K562 (cell line): ENCODE results near the gene CYP46A1. TPM values are rescaled to one million over a fixed set of nuclear protein-coding genes. Genes with fewer than 3 reads are reported as not detected.

Source experiments
- BHLHE40 ChIP-seq: IDR thresholded peaks from 2 replicates; pipeline ENCODE4 v1.6.1; 2011; ENCODE audit warnings: low read length, improper control_type of control experiment
- CREM ChIP-seq: IDR thresholded peaks from 2 replicates; pipeline ENCODE4 v1.6.1; 2014; ENCODE audit warnings: antibody characterized with exemption, low read depth
- CTCF ChIP-seq, 3 experiments: IDR thresholded peaks in 2 of 3; conservative IDR thresholded peaks in 1 of 3; 2 replicates each; pipeline ENCODE4 v1.5.1; 2011 to 2012; ENCODE audit warnings: low read length in 3 of 3, mild to moderate bottlenecking in 3 of 3, control low read depth in 2 of 3, improper control_type of control experiment in 1 of 3, inconsistent platforms in 1 of 3, low read depth in 1 of 3, mixed read lengths in 1 of 3, moderate library complexity in 1 of 3; ENCODE audit not compliant: insufficient read depth in 2 of 3
- ELF2 ChIP-seq: fragments of 250-450 bp; sonication (Bioruptor Pico); IDR thresholded peaks from 2 replicates; pipeline ENCODE4 v1.5.0; 2021; ENCODE audit warnings: mild to moderate bottlenecking
- ETV6 ChIP-seq, 3 experiments: fragments of 150-350 bp in 1 of 3; sonication (generic) in 1 of 3; formaldehyde crosslinking in 1 of 3; IDR thresholded peaks; 2 replicates each; pipeline versions ENCODE4 v1.6.1 to v1.8.0; 2014 to 2022; ENCODE audit warnings: borderline replicate concordance in 2 of 3, low read depth in 2 of 3, antibody characterized with exemption in 1 of 3, low read length in 1 of 3, mild to moderate bottlenecking in 1 of 3, missing genetic modification reagents in 1 of 3
- EZH2 ChIP-seq: IDR thresholded peaks from 2 replicates; pipeline ENCODE4 v1.6.1; 2012; ENCODE audit warnings: low read depth, mild to moderate bottlenecking, inconsistent platforms, low read length, borderline replicate concordance
- GATAD2A ChIP-seq: fragments of 450-650 bp; IDR thresholded peaks from 2 replicates; pipeline ENCODE4 v1.6.1; 2017
- GTF2E2 ChIP-seq: fragments of 200-800 bp; sonication (Bioruptor generic); IDR thresholded peaks from 2 replicates; pipeline ENCODE4 v1.6.1; 2016; ENCODE audit warnings: missing genetic modification characterization, missing compliant biosample characterization
- PRDM10 ChIP-seq: fragments of 450-650 bp; IDR thresholded peaks from 2 replicates; pipeline ENCODE4 v1.6.1; 2018; ENCODE audit not compliant: partially characterized antibody
- RB1 ChIP-seq: fragments of 450-650 bp; IDR thresholded peaks from 2 replicates; pipeline ENCODE4 v1.6.1; 2017; ENCODE audit warnings: low read depth, mild to moderate bottlenecking
- SAFB2 ChIP-seq: fragments of 200-400 bp; formaldehyde crosslinking; IDR thresholded peaks from 2 replicates; pipeline ENCODE4 v1.6.1; 2018; ENCODE audit warnings: borderline replicate concordance, low read length, low read depth, moderate library complexity; ENCODE audit not compliant: severe bottlenecking
- SP1 ChIP-seq: sonication (generic); formaldehyde crosslinking; IDR thresholded peaks from 2 replicates; pipeline ENCODE4 v1.8.1; 2022; ENCODE audit warnings: mild to moderate bottlenecking, missing genetic modification reagents
- ZBTB17 ChIP-seq: fragments of 450-650 bp; formaldehyde crosslinking; IDR thresholded peaks from 2 replicates; pipeline ENCODE4 v1.4.0; 2020; ENCODE audit warnings: mild to moderate bottlenecking
- ZBTB7A ChIP-seq: IDR thresholded peaks from 2 replicates; pipeline ENCODE4 v1.6.1; 2011; ENCODE audit warnings: low read depth, mild to moderate bottlenecking, low read length, moderate library complexity, borderline replicate concordance; ENCODE audit not compliant: control insufficient read depth
- ZC3H4 ChIP-seq: sonication (generic); formaldehyde crosslinking; IDR thresholded peaks from 2 replicates; pipeline ENCODE4 v1.9.0; 2021; ENCODE audit warnings: missing genetic modification reagents, borderline replicate concordance
- ZNF143 ChIP-seq: sonication (generic); formaldehyde crosslinking; IDR thresholded peaks from 2 replicates; pipeline ENCODE4 v1.9.0; 2022; ENCODE audit warnings: mild to moderate bottlenecking, missing genetic modification reagents
- ZNF282 ChIP-seq: sonication (generic); formaldehyde crosslinking; IDR thresholded peaks from 2 replicates; pipeline ENCODE4 v1.8.1; 2023; ENCODE audit warnings: missing genetic modification reagents
- ZNF589 ChIP-seq: fragments of 200-800 bp; sonication (Bioruptor generic); IDR thresholded peaks from 2 replicates; pipeline ENCODE4 v1.6.1; 2016; ENCODE audit warnings: low read depth, missing genetic modification characterization, missing compliant biosample characterization
- polyA plus RNA-seq, 8 experiments: library from polyadenylated mRNA; depleted of rRNA in 4 of 8; stranded (reverse) in 5 of 8; unstranded in 3 of 8; fragments of >200 nt; fragmentation: Nextera tagmentation in 2 of 8; fragmentation: Illumina TruSeq in 1 of 8; extraction: Ambion mirVana in 2 of 8; extraction: Trizol in 1 of 8; gene quantifications; 2 replicates each; pipeline versions ENCODE4 v1.2.1 to v1.2.3, GENCODE V29; 2011 to 2014; ENCODE audit warnings: inconsistent platforms in 1 of 8, missing spikeins in 1 of 8
- total RNA-seq, 7 experiments: library from RNA; depleted of rRNA in 6 of 7; stranded (reverse); fragments of >200 nt in 6 of 7; fragmentation: Illumina TruSeq in 2 of 7; extraction: Trizol in 2 of 7; gene quantifications; 2 replicates each; pipeline versions ENCODE4 v1.2.1 to v1.2.3, GENCODE V29; 2011 to 2021; ENCODE audit warnings: low replicate concordance in 1 of 7
- TF ChIP-seq, protein P1 (sequence below): sonication (generic); formaldehyde crosslinking; IDR thresholded peaks from 2 replicates; pipeline ENCODE4 v1.8.1; 2023; ENCODE audit warnings: mild to moderate bottlenecking, missing genetic modification reagents

CYP46A1 gene
- total and polyA plus RNA-seq, 9 of the 15 experiments (the other 6 are each of a cell fraction or from before 2014, with no cell fraction given), result not detected

- TF ChIP-seq ZNF589 (CRISPR knock-in tag) (no peak), ETV6 (IDR thresholded peaks at IDR 0.05; ENCODE audit: borderline replicate concordance in 1 of 2, low read depth in 2 of 2, low read length in 1 of 2) (no peak), ETV6 (CRISPR knock-in tag; IDR thresholded peaks at IDR 0.05; ENCODE audit: borderline replicate concordance) (no peak), ZBTB17 (CRISPR knock-in tag) (no peak), SP1 (CRISPR knock-in tag) (peak; percentile 34; the same call in 1 of the 2 replicates), CTCF (IDR thresholded peaks at IDR 0.05 in 2 of 3, conservative IDR thresholded peaks at IDR 0.05 in 1 of 3; ENCODE audit: insufficient read depth in 2 of 3, low read depth in 1 of 3, low read length in 3 of 3) (peak; percentile 73 to 86 (median 76)), GATAD2A (peak; percentile 36; the same call in 1 of the 2 replicates), BHLHE40 (0 out of 2 replicates have a peak, but pooled peaks have one; percentile 4), ELF2 (CRISPR knock-in tag) (no peak), GTF2E2 (0 out of 2 replicates have a peak, but pooled peaks have one; percentile 47), ZC3H4 (CRISPR knock-in tag) (no peak), ZNF143 (CRISPR knock-in tag) (no peak), CREM (peak; percentile 35; the same call in 1 of the 2 replicates), EZH2 (no peak), ZNF282 (no peak), PRDM10 (peak; percentile 6), RB1 (peak; percentile 42; the same call in 1 of the 2 replicates), SAFB2 (no peak), ZBTB7A (peak; percentile 41; the same call in 1 of the 2 replicates)
- TF ChIP-seq, protein P1, sequence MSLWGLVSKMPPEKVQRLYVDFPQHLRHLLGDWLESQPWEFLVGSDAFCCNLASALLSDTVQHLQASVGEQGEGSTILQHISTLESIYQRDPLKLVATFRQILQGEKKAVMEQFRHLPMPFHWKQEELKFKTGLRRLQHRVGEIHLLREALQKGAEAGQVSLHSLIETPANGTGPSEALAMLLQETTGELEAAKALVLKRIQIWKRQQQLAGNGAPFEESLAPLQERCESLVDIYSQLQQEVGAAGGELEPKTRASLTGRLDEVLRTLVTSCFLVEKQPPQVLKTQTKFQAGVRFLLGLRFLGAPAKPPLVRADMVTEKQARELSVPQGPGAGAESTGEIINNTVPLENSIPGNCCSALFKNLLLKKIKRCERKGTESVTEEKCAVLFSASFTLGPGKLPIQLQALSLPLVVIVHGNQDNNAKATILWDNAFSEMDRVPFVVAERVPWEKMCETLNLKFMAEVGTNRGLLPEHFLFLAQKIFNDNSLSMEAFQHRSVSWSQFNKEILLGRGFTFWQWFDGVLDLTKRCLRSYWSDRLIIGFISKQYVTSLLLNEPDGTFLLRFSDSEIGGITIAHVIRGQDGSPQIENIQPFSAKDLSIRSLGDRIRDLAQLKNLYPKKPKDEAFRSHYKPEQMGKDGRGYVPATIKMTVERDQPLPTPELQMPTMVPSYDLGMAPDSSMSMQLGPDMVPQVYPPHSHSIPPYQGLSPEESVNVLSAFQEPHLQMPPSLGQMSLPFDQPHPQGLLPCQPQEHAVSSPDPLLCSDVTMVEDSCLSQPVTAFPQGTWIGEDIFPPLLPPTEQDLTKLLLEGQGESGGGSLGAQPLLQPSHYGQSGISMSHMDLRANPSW (CRISPR knock-in tag), result no peak
Measured at GRCh38 chr14:99682809-99683618, 1.1 kb upstream of the CYP46A1 start (continued).
